ENCODE data around the gene BRAT1.

BRAT1 gene

DNA sequence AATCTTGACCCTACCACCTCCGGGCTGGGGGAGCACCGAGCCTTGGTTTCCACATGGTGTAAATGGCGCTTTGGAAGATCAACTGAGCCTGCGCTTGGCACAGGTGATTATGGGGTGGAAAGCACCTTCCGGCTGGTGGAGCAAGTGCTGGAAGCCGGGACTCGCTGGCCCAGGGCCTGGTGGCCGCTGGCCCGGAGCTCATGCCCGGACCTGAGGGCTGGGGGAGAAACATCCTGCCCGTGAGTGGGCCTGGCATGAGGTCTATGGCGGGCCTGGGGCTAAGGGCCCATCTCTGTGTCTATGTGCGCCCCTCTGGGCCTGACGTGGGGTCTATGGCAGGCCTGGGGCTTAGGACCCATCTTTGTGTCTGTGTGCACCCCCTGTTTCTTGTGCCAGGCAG is 49.9 kb downstream of the BRAT1 start:
- TF ChIP-seq CTCF (IDR thresholded peaks at IDR 0.05; ENCODE audit: low read depth, low read length), result no peak
- no peak for DNase-seq (ENCODE audit: extremely low read depth, low read depth)

- TF ChIP-seq CTCF (IDR thresholded peaks at IDR 0.05; ENCODE audit: low read depth, low read length), result no peak
- no peak for DNase-seq (ENCODE audit: extremely low read depth, low read depth)
Measured at GRCh38 chr7:2504889-2505375, 50.4 kb downstream of the BRAT1 start.

DNA sequence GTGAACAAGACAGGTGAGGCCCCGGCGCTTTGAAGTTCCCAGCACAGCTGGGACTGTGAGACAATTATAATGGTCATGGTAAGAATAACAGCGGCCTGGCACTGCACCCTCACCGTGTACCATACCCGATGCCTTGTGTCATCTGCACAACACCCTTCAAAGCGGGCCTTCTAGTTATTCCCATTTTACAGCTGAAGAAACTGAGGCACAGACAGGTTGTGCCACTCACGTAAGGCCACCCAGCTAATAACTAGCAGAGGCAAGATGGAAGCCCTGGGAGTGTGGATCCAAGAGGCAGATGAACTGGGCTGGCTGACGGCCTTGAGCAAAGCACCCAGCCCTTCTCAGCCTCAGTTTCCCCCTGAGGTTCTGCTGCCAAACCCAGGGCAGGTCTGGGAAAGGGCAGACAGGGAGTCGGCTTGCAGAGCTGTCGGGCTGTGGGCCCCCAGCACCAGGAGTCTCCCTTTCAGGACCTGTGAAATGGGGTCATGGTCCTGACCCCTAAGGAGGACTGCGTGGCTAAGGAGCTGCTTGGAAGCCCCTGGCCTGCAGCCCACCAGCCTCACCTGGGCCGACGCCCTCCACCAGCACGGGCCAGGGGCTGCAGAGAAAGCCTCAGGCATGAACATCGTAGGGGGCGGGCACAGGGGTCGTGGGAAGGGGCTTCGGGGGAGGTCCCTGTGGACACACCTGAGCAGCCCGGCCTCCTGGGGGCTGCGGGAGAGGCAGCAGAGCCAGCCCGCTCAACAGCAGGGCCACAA is 51.0 kb downstream of the BRAT1 start:
- no peak for DNase-seq (ENCODE audit: extremely low read depth, low read depth)
- TF ChIP-seq CTCF (IDR thresholded peaks at IDR 0.05; ENCODE audit: low read depth, low read length), result no peak

- TF ChIP-seq CTCF (IDR thresholded peaks at IDR 0.05; ENCODE audit: low read depth, low read length), result no peak
- no peak for DNase-seq (ENCODE audit: extremely low read depth, low read depth)
Measured at GRCh38 chr7:2503056-2503941, 52.0 kb downstream of the BRAT1 start.

- no peak for DNase-seq (ENCODE audit: extremely low read depth, low read depth)
Measured at GRCh38 chr7:2502647-2502966, 52.7 kb downstream of the BRAT1 start.

DNA sequence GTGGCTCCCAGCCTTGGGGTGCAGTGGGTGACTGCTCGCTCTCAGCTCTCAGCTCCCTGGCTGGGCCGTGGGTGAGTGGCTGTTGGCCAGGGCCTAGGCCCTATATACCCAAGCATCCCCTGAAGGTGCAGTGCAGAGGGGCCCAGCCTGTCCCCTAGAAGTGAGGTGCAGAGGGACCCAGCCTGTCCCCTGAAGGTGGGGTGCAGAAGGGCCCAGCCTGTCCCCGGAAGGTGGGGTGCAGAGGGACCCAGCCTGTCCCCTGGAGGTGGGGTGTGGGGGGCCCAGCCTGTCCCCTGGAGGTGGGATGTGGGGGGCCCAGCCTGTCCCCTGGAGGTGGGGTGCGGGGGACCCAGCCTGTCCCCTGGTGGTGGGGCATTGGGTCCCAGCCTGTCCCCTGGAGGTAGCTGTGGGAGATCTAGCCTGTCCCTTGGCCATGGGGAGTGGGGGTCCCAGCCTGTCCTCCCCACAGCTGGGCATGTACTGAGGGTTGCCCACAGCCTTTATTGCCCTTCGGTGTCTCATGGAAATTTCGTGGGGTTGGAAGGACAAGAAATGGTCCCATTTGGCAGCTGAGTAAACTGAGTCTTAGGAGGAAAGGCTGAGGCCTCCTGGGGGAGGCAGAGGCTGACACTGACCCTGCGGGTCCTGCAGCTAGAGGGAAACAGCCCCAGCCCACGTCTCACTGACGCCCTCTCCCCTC is 53.2 kb downstream of the BRAT1 start:
- no peak for DNase-seq (ENCODE audit: extremely low read depth, low read depth)
- no peak for TF ChIP-seq CTCF (IDR thresholded peaks at IDR 0.05; ENCODE audit: low read depth, low read length)

More at GRCh38 chr7:2502647-2502966, 52.7 kb downstream of the BRAT1 start:
- TF ChIP-seq CTCF (IDR thresholded peaks at IDR 0.05; ENCODE audit: low read depth, low read length), result no peak

Data from AG09319 (cell line).